ENCODE measurements around the gene SF3B1.
"Not testable (repeated sequence)": the region's sequence is repeated elsewhere in the genome, so short reads cannot be mapped to it uniquely, and the experiment has no call there.

SF3B1 gene

DNA sequence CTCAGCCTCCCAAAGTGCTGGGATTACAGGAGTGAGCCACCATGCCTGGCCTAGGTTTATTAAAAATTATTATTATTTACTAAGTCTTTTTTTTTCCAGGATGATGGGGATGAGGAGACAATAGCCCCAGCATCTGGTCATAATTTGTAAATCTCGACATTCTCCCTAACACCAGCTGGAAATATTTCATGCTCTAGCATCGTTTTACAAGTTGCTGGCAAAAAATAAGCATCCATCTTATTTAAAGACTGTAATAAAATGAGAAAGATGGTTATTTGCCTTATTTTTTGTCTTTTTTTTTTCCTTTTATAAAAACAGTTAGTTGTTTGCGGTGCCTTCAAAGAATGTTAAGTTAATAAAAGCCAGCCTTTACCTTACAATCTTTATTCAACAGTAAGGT, 56.7 kb downstream of the SF3B1 start:
- no peak for DNase-seq

DNA sequence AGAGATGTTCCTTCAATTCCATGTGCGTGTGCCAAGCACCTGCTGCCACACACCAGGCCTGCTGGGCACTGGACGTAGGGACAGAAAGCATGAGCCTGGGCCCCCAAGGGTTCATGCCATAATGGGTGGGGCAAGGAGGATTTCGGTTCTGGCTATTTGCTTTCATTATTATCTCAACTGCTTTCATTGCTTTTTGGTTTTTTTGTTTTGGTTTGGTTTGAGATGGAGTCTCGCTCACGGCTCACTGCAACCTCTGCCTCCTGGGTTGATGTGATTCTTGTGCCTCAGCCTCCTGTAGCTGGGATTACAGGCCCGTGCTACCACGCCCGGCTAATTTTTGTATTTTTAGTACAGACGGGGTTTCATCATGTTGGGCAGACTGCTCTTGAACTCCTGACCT, 57.2 kb downstream of the SF3B1 start:
- no peak for DNase-seq

DNA sequence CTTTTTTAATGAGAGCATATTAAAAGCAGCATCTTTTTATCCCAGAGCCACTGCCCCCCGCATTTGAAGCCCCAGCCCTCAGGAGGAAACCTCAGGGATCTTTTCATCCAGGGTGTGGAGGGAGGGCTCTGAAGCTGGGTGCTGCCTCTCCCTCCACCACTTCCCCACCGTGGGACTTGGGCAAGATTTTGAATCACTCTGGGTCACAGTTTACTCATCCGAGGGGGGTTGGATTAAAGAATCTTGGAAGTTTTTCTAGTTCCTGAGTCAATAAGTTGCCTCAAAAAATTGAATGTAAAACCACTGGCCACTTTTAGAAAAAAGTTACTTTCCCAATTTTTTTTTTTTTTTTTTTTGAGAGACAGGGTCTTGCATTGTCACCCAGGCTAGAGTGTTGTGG, 62.2 kb downstream of the SF3B1 start:
- no peak for DNase-seq

DNA sequence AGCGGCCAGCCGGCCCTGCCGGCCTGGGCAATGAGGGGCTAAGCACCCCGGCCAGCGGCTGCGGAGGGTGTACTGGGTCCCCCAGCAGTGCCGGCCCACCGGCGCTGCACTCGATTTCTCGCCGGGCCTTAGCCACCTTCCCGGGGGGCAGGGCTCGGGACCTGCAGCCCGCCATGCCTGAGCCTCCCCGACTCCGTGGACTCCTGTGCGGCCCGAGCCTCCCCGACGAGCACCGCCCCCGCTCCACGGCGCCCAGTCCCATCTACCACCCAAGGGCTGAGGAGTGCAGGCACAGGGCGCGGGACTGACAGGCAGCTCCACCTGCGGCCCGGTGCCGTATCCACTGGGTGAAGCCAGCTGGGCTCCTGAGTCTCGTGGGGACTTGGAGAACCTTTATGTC, 64.2 kb downstream of the SF3B1 start:
- not testable (repeated sequence) for DNase-seq

DNA sequence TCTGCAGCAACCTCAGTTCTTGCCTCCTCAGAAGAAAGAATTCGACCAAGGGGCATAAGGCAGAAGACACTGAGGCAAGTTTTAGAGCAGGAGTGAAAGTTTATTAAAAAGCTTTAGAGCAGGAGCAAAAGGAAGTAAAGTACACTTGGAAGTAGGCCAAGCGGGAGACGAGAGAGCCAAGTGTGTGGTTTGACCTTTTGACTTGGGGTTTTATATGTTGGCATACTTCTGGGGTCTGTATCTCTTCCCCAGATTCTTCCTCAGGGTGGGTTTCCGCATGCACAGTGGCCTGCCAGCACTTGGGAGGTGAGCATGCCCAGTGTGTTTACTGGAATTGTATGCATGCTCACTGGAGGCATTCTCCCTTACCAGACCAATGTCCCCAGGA, 64.9 kb downstream of the SF3B1 start:
- DNase-seq: no peak

DNA sequence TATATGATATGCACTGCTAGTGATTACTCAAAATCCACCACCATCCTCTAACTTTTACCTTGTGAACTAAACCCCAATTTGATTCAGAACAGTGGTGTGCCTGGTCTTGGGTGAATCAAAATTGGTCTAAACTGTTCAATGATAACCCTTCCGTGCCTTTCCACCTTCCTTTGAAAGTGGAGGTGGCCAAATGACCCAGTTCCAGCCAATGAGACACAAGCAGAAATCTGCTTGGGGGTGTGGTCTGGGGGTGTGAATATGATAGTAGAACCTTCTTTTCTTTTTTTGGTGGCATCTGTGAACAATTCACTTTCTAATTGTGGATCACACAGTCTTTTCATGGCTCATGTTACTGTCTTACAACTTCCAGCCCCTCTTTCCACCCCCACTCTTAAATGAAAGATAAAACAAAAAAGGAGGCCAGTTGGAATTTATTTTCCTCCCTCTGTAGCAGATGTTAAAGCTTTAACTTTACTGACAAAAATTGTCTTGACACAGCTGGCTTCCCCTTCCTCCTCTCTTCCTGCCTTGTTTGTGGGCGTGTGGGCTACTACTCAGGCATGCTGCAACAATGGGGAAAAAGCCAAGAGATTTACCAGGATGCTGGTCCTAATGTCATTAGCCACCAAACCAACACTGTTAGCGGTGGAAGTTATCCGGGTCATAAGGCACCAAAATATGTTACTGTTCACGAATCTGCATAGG, 65.4 kb downstream of the SF3B1 start:
- no peak for DNase-seq

DNA sequence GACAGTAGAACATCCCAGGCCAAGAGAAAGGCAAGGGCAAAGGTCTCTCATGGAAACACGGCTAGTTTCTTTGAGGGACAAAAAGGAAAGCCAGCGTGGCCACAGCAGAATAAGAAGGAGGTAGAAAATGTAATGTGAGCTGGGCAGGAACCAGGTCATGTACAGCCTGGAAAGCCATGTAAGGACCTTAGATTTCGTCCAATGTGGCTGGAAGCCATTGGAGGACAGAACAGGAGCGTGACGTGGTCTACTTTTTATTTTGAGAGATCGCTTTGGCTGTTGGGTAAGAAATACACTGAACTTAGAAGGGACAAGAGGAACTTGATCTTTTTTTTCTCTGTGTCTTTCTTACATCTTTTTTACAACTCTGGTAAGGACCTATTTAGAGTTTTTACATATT, 66.4 kb downstream of the SF3B1 start:
- DNase-seq: no peak

DNA sequence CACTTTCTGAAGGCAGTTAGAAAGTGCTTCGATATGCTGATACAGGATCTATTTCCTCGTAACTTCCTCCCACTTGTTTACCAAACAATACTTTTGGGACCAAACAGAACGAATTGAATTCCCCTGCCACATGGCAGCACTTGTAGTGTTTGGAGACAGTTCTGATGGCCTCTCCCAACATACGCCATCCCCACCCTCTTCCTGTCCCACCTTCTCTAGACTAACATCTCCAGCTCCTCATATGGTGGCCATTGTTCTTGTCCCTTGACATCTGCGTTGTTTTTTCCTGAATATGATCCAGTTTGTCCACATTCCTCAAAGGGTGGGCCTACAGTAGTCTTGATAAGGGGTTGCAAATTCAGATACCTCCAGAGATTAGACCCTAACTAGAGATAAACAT, 70.8 kb downstream of the SF3B1 start:
- no peak for DNase-seq

DNA sequence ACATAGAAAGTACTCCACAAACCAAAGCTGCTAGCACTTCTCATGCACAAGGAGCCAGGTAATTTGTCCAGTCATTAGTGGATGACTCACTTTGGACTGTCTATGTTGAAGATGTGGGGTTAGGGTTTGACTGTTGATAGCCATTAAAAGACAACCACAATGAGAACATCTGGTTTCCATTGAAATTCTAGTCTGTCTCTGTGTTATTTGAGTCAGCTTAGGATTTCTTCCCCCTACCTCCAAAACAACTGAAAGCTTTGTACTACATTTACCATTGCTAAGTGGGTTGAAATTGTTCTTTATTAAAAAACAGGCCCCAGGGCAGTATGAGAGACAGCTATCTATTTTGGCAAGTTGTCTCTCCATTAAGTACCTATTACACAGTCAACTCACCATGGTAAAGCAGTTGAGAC, 74.1 kb downstream of the SF3B1 start:
- peak; percentile 17 for DNase-seq

DNA sequence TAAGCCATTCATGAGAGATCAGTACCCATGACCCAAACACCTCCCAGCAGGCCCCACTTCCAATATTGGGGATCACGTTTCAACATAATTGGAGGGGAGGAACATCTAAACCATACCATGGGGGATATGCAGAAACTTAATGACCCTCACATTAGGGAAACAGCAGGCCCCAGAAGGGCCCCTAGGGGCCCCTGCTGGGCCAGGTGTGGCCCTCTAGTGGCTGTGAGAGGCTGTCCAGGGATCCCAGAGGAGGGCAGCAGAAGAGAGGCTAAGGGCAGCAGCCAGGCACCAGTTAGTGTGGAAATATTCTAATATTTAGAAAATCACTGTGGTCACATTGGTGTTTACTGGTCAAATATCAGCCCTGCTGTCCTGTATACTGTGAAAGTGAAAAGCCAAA, 75.0 kb downstream of the SF3B1 start:
- DNase-seq: no peak

DNA sequence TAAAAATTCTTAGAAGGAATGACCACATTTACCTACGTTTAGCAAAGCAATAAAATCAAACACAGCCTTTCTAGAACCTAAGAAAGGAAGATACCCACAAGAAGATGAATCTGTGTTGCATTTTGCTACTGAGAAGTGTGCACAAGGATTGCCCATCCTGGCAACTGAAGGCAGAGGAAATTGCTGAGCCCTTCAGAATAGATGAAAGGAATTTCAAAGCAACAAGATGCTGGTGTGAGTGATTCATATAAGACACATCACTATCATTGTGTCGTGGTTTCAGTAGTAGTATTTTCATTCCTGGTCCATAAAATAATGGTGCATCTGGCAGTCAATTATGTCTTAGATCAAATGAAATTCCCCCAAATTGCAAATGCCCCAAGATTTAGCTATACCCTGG, 75.9 kb downstream of the SF3B1 start:
- DNase-seq: peak; percentile 23

DNA sequence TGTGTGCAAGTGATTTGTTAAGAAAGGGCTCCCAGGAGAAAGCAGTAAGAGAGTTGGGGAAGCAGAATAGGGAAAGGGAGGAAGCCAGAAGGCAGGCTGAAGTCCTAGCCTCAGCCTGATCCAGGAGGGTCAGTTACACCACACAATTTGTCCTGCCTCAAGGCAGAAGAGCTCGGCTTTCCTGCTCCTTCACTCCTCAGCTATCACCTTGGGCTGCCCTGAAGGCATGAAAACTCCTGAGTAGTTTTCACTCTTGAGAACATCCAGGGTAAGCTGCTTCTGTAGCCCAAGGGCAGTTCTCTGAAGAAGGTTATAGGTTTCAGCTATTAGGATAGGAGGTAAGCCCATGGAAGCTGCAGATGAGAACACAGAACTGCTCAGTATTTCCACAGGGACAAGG, 76.8 kb downstream of the SF3B1 start:
- no peak for DNase-seq

DNA sequence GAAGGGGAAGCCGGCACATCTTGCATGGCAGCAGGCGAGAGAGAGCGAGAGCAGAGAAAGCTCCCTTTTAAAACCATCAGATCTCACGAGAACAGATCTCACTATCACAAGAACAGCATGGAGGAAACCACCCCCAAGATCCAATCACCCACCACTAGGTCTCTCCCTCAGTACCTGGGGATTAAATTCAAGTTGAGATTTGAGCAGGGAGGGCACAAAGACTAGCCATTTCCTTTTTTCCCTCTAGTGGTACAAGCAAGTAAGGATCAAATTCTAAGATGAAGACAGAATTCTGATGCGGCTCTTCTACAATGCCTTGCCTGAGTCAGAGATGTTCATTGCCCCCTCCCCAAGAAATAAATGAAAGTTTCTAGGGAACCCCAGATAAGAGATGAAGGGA, 78.7 kb downstream of the SF3B1 start:
- peak; percentile 14 for DNase-seq

DNA sequence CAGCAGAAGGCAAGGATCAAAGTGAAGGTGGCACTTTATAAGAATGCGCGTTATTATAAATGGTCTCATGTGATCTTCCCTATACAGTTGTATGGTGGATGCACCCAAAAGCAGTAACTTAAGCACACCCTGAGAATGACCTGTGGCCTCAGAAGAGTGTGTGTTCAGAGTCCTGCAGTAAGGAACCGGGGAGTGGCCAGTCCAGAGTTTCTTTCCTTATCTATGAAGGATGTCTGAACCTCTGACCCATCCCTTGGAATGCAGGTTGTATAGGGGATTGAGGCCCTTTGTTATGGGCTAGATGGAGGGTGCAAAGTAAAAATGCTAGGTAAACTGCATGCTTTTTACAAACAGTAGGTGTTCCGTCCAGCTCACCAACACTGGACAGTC, 80.7 kb downstream of the SF3B1 start:
- DNase-seq: no peak

DNA sequence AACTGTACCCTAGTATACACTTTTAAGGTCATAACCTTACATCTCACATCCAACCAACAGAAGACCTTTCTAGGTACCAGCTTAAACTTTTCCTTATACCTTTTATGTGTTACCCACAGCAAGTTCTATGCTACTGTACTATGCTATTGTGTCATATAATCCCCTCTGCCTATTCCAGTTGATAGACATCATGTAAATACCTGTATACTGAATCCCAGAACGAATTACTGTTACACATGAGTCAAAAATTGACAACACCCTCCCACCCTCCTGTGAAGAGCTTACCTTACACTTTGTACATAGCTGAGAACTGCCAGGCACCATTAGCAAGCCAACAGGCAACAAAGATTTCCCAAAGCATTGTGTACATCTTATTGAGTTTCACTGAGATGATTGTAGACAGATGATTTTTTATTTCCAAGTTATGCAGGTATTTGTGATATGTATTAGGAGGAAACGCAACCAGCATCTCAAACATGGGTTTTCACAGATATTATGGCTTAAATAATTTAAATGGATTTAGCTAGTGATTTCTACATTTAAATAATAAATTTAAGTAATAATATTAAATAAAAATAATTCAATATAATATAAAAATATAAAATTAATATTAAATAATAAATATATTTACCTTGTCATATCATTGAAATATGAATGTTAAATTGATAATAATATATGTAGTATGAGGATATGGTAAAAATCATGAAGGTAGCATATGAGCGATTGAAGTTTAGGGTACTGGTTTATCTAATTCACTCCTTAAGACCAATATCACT, 81.2 kb downstream of the SF3B1 start:
- no peak for DNase-seq

DNA sequence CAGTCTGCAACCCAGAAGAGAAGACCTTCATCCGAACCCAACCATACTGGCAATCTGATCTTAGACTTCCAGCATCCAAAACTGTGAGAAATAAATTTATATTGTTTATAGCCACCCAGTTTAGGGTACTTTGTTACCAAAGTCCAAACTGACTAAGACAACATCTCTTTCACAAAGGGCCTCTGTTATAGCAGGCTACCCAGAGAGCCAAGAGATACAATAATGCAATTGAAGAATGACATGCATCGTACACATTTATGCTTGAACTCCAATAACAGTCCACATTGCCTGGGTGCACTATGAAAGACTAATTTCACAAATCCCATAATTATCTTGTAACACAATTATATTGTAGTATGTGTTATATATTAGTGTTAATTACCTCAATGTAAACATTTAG, 85.1 kb downstream of the SF3B1 start:
- no peak for DNase-seq

DNA sequence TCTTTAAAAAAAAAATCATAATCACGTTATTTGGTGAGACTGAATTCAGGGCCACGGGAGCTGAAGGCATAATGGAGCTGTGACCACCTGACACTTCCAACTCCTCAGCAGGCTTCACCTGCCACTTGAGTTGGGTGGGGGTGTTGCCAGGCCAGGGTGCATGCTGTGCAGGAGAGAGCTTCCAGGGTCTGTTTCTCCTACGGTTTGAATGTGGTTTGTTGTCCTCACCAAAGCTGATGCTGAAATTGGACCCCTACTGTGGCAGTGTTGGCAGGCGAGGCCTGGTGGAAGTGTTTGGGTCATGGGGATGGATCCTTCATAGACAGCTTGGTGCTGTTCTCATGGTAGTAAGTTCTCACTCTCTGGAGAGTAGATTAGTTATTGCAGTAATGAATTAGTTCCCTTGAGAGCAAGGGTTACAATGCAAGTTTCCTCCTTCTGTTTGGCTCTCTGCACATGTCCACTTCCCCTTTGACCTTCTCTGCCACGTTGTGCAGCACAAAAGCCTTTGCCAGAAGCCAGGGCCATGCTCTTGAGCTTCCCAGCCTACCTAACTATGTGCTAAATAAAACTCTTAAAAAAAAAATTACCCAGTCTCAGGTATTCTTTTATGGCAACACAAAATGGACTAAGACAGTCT, 86.0 kb downstream of the SF3B1 start:
- no peak for DNase-seq

DNA sequence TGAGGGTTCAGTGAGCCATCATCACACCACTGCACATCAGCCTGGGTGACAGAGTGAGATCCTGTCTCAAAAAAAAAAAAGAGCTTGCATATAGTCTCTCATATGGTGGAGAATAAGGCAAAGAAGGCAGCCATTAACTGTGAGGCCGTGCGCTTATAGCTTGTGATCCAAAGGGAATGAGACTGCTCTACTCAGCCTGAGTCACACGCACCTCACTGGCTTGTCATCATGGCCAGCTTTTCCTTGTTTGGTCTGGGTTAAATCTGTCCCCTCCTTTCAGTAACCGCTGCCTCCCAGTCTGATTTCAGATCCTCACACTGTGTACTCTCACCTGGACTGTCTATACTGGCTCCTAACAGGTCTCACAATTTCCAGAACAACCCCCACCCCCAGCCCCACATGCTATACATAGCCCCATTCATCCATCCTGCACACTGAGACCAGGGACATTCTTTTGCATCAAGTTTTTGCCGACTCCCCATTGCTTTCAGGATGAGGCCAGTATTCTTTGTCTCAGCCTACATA, 88.9 kb downstream of the SF3B1 start:
- DNase-seq: no peak

DNA sequence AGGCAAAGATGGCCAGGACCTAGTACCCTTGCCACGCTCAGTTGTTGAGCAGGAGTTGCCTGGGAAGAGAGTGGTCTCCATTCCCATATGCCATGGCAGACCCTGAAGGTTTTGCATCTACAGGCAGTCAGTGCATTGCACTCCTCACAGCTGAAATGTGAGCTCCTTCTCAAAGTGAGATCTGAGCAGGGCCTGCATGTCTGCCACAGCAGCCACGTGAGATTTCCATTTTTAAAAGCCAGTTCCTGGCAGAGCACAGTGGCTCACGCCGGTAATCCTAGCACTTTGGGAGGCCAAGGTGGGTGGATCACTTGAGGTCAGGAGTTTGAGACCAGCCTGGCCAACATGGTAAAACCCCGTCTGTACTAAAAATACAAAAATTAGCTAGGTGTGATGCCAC, 90.9 kb downstream of the SF3B1 start:
- DNase-seq: not testable (repeated sequence)

DNA sequence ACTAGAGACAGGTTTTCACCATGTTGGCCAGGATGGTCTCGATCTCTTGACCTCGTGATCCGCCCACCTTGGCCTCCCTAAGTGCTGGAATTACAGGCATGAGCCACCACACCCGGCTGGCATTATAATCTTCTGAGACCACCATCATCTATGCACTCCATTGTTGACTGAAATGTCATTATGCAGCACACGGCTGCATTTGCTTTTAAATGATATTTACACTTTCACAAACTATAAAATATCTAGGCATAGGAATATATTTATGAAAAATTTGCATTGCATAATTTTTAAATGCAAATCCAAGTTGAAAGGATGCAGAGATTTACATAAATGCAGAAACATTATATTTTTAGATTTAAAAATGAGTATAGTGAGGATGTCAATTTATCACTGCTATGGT, 94.2 kb downstream of the SF3B1 start:
- DNase-seq: no peak

All from stimulated activated CD4-positive, alpha-beta T cell treated with anti-CD3 and anti-CD28 coated beads, Interleukin-15, amount 100 ng/mL, for 24 hours (primary cell).